Kidney (tissue), 14 donors: ENCODE measurements around the gene ZAR1. TPM values are rescaled to one million over a fixed set of nuclear protein-coding genes. Genes with fewer than 3 reads are reported as not detected.

Experiments
- DNase-seq, 5 donors: peaks; one replicate each; pipeline ENCODE4 v3.0.0-alpha.2; 2013 to 2020
- FAIRE-seq: peaks from 2 replicates; lab custom pipeline; 2012; peaks lifted over from hg19 to GRCh38; lab: Jason Lieb, UNC
- H3K27ac ChIP-seq, 2 donors: one replicate each; pipeline ENCODE4 v1.7.0; 2013; ENCODE audit warnings: low read depth in 2 of 2, low read length in 2 of 2, inconsistent platforms in 1 of 2
- H3K27me3 ChIP-seq: one replicate; pipeline ENCODE4 v1.7.1; 2013; ENCODE audit warnings: low read length, inconsistent platforms; ENCODE audit not compliant: control insufficient read depth, insufficient read depth
- H3K36me3 ChIP-seq, 3 donors: one replicate each; pipeline versions ENCODE4 v1.7.0 to v1.7.1; 2013; ENCODE audit warnings: low read length in 3 of 3, control low read depth in 1 of 3, inconsistent platforms in 1 of 3; ENCODE audit not compliant: insufficient read depth in 3 of 3, control insufficient read depth in 2 of 3
- H3K4me1 ChIP-seq, 3 donors: one replicate each; pipeline versions ENCODE4 v1.7.0 to v1.7.1; 2013; ENCODE audit warnings: low read length in 3 of 3, inconsistent platforms in 1 of 3, low read depth in 1 of 3; ENCODE audit not compliant: control insufficient read depth in 2 of 3, insufficient read depth in 2 of 3
- H3K4me3 ChIP-seq, 3 donors: one replicate each; pipeline versions ENCODE4 v1.7.0 to v1.8.1; 2013; ENCODE audit warnings: low read length in 3 of 3, control low read depth in 1 of 3, inconsistent platforms in 1 of 3
- H3K9ac ChIP-seq, 3 donors: one replicate each; pipeline versions ENCODE4 v1.7.0 to v1.7.1; 2013; ENCODE audit warnings: low read length in 3 of 3, control low read depth in 1 of 3, inconsistent platforms in 1 of 3
- H3K9me3 ChIP-seq, 3 donors: one replicate each; pipeline versions ENCODE4 v1.7.0 to v1.7.1; 2013; ENCODE audit warnings: low read length in 3 of 3, control low read depth in 1 of 3, inconsistent platforms in 1 of 3; ENCODE audit not compliant: control insufficient read depth in 2 of 3, insufficient read depth in 1 of 3
- CTCF ChIP-seq: IDR thresholded peaks from 3 replicates; pipeline ENCODE4 v1.5.1; 2012; ENCODE audit warnings: mild to moderate bottlenecking, moderate library complexity, borderline replicate concordance; ENCODE audit not compliant: insufficient read depth; ENCODE audit errors: extremely low read depth
- intact Hi-C: fragments of 100-400 bp; cut with DNase I; formaldehyde crosslinking; loops from one replicate; pipeline ENCODE4 v1.11.1; 2022
- polyA plus RNA-seq: library from polyadenylated mRNA; stranded (reverse); fragments of 350-450 nt; fragmentation: Illumina TruSeq; extraction: RNeasy Lipid Tissue Mini Kit (QIAGEN cat#74804); gene quantifications from one replicate; pipeline ENCODE4 v1.2.3, GENCODE V29; 2014; ENCODE audit warnings: low read depth, low replicate concordance; ENCODE audit not compliant: insufficient read depth
- total RNA-seq: library from RNA; stranded (reverse); fragmentation: NEBNext Ultra II Directional; extraction: Animal tissue kit (Norgen Biotek cat#: 25700); gene quantifications from one replicate; pipeline ENCODE4 v1.2.1, GENCODE V29; 2021
- donor health status: control.
- donor health status: control.
- donor health status: control.
- donor health status: control.
- donor health status: control.
- donor health status: DM: yes; HTN: yes; CAD: no.
- donor health status: Normal renal cell carcinoma (clear cell type).

The ZAR1 gene
- total and polyA plus RNA-seq, 2 donors from 2014 or later, result not detected

- Histone ChIP-seq H3K9me3 (no peaks in the 10 kb centered on the region), H3K9ac (no peak overlapping the region), H3K27me3 (peaks cover 46% of the 10 kb centered on the region), H3K36me3 (no peaks in the 10 kb centered on the region), H3K4me1 (no peaks in the 10 kb centered on the region), H3K27ac (no peak overlapping the region), H3K4me3 (no peak overlapping the region)
- no peak for FAIRE-seq
- no peak for TF ChIP-seq CTCF
- no peak for DNase-seq
- intact Hi-C loops, result no loop called here
Measured at GRCh38 chr4:48489683-48490011, 405 bp upstream of the ZAR1 start.

- peak in 3 of 5 donors; percentile 16 to 63 (median 55) for DNase-seq
- FAIRE-seq, result no peak
- Histone ChIP-seq H3K4me1 (no peaks in the 10 kb centered on the region), H3K4me3 (no peak overlapping the region), H3K27ac (no peak overlapping the region), H3K9me3 (no peaks in the 10 kb centered on the region), H3K36me3 (no peaks in the 10 kb centered on the region), H3K27me3 (peaks cover 34% of the 10 kb centered on the region), H3K9ac (no peak overlapping the region)
- intact Hi-C loops, result no loop called here
- TF ChIP-seq CTCF, result no peak
Measured at GRCh38 chr4:48490680-48491513, 845 bp downstream of the ZAR1 start.

GRCh38 chr4:48491514-48492176 lies 1.6 kb downstream of the ZAR1 start:
- peak in 3 of 5 donors; percentile 14 to 66 (median 19) for DNase-seq
- intact Hi-C loops, result no loop called here
- no peak for FAIRE-seq
- H3K27me3 ChIP-seq, result peaks cover 32% of the 10 kb centered on the region
- no peaks in the 10 kb centered on the region for H3K4me1 ChIP-seq
- no peaks in the 10 kb centered on the region for H3K9me3 ChIP-seq
- H3K9ac ChIP-seq, result no peak overlapping the region
- H3K4me3 ChIP-seq, result no peak overlapping the region
- no peak for TF ChIP-seq CTCF
- no peak overlapping the region for H3K27ac ChIP-seq
- H3K36me3 ChIP-seq, result no peaks in the 10 kb centered on the region
